Right kidney (tissue), 9 donors: ENCODE results near the gene BPIFB6.

ENCODE experiments used
- DNase-seq: peaks from one replicate; pipeline ENCODE4 v3.0.0-alpha.2; 2016
- long read RNA-seq, 8 donors: transcript quantifications; one replicate each; lab custom pipeline, GENCODE V29; 2026

The BPIFB6 gene, protein sequence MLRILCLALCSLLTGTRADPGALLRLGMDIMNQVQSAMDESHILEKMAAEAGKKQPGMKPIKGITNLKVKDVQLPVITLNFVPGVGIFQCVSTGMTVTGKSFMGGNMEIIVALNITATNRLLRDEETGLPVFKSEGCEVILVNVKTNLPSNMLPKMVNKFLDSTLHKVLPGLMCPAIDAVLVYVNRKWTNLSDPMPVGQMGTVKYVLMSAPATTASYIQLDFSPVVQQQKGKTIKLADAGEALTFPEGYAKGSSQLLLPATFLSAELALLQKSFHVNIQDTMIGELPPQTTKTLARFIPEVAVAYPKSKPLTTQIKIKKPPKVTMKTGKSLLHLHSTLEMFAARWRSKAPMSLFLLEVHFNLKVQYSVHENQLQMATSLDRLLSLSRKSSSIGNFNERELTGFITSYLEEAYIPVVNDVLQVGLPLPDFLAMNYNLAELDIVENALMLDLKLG
- long read RNA-seq, donor 1, result 0 reads
- long read RNA-seq, donor 2, result 0 reads
- long read RNA-seq, donor 3, result 0 reads
- long read RNA-seq, donor 4, result 0 reads
- long read RNA-seq, donor 5, result 0 reads
- long read RNA-seq, donor 6, result 0 reads
- long read RNA-seq, donor 7, result 0 reads
- long read RNA-seq, donor 8, result 0 reads

- DNase-seq, result no peak
Observed at GRCh38 chr20:33031531-33031930, at the start of gene BPIFB6. TSS of gene BPIFB6 (plus strand) at chr20:33031648. CDS start at chr20:33031648, 0 bp downstream.

DNA sequence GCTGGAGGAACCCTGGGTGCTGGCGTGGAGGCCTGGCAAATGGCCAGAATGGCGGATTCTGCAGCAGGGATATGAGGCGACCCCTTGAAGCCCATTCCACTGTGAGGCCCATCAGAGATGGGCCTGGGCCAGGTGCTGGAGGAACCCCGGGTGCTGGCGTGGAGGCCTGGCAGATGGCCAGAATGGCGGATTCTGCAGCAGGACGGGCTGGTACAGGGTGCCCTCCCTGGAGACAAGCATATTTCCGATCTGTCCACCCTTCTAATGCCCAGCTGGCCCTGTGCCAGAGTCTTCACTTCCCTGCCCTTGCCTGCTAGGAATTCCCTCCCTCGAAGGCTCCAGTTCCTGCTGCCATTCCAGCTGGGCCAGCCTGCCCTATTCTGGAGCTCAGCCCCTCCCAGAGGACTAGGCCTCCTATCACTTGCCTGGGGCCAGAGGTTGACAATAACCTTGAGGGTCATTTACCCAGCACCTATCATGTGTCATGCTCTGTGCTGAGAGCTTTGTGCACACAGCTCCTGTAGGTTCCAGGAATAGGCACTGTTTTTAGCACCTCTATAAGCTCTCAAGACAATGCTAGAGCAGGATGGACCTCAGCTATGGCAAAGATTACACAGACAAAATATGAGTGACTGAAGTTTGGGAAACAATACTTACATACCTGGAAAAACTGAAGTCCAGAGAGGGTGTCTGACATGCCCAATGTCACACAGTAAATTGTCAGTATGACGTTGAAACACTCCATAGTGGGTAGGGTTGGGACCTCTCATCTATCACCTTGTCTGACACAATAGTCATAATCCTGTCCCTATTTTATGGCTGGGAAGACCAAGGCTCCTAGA lies 48.6 kb upstream of the BPIFB6 start:
- DNase-seq, result peak; percentile 22

DNA sequence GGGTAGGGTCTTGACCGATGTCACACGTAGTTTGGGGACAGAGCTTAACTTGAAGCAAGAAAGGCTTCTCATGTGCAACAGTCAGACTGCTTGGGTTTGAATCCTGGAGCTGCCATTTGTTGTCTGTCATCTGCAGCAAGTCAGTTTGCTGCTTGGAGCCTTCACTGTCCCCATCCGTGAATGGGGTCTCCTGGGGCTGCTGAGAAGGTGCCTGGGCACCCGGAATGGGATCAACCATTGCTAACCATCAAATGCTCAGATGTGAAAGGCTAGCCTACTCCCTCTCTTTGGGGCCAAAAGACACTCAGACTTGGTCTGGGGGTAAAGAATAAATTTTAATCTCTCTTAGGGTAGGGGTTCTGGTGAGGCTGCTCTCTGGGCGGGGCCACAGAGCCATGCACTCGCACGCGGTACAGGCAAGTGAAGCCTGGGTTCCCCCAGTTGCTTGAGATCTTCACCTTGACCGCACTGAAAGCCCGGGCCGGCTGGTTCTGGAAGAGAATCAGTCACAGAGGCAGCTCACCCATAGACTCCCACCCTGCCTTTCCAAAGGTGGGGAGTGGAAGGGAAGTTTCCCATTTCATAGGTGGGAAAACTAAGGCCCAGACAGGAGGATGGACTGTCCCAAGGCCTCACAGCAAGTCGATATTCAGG lies 47.9 kb upstream of the BPIFB6 start:
- no peak for DNase-seq

- DNase-seq, result no peak
Observed at GRCh38 chr20:32984196-32984595, 47.3 kb upstream of the BPIFB6 start.

- DNase-seq, result no peak
Observed at GRCh38 chr20:32984631-32985354, 46.7 kb upstream of the BPIFB6 start.

GRCh38 chr20:32985596-32985995 lies 45.9 kb upstream of the BPIFB6 start:
- DNase-seq, result no peak

- DNase-seq, result no peak
Observed at GRCh38 chr20:32986331-32986966, 45.0 kb upstream of the BPIFB6 start.

GRCh38 chr20:32987044-32987825 lies 44.2 kb upstream of the BPIFB6 start:
- DNase-seq, result no peak

DNA sequence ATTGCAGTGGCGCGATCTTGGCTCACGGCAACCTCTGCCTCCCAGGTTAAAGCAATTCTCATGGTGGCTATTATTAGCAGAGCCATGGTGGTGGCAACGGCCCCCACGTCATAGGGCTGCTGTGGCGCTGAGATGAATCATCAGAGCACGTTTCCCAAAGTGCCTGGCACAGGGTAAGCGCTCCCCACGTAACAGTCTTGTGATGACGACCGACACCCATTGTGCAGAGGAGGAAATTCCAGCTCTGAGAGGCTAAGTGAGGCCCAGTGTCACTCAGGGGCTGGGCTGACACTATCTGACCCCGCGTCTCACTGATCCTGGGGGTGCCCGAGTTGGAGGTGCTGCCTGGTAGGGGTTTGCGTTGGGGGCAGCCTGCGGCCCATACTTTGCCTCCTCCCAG lies 43.4 kb upstream of the BPIFB6 start:
- DNase-seq, result no peak

GRCh38 chr20:32989507-32990283 lies 41.8 kb upstream of the BPIFB6 start:
- no peak for DNase-seq

GRCh38 chr20:32990426-32990825 lies 41.0 kb upstream of the BPIFB6 start:
- no peak for DNase-seq

GRCh38 chr20:32991383-32991782 lies 40.1 kb upstream of the BPIFB6 start:
- DNase-seq, result no peak

DNA sequence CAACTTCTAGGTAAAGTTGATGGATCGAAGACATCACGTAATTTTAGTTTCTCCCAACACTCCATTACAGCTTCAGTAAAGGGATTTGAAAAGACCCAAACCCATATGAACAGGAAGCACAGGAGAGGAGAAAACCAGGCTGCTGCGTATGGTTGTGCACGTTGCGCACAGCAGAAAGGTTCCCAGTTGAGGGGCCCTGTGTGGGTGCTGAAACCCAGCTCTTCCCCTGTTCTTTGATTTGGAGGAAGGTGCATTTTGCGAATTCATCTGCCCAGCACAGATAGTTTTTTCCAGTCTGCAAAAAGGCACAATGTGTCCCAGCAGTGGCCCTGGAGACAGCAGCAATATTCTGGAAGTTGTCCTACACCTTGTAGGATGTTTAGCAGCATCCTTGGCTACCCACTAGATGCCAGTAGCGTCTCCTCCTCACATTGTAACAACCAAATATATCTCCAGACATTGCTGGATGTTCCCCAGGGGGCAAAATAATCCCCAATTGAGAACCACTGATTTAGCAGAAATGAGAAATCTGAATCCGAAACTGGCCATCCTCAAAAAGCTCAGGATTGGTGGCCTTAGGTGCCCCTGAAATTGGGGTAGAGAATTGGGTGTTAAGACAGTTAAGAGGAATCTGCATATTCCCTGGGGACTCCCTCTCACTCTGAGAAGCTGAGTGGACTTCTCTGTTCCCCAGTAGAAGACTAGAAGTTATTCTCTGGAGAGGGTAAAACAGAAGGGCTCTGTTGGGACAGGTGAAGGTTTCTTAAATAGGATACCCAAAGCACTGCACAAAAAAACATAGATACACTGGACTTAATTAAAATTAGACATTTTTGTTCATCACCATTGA lies 39.4 kb upstream of the BPIFB6 start:
- no peak for DNase-seq

GRCh38 chr20:32993496-32994050 lies 37.9 kb upstream of the BPIFB6 start:
- no peak for DNase-seq

GRCh38 chr20:32995802-32996201 lies 35.6 kb upstream of the BPIFB6 start:
- DNase-seq, result no peak

DNA sequence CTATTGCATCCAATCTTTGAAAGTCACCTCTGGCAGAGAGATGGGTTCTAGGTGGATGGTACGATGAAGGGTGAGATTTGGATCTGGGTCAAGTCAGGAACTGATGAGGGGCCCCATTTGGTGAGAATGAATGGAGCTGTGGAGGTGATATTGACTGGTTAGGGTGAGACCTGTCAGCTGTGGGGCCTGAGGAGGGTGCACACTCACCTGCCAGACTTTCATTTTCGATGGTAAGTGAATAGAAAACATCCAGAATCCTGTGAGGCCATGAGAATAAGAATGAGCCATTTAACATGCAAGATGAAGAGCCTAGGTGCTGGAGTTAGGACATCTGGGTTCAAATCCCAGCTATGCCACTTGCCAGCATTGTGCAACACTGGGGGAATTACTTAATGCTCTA lies 34.0 kb upstream of the BPIFB6 start:
- no peak for DNase-seq

DNA sequence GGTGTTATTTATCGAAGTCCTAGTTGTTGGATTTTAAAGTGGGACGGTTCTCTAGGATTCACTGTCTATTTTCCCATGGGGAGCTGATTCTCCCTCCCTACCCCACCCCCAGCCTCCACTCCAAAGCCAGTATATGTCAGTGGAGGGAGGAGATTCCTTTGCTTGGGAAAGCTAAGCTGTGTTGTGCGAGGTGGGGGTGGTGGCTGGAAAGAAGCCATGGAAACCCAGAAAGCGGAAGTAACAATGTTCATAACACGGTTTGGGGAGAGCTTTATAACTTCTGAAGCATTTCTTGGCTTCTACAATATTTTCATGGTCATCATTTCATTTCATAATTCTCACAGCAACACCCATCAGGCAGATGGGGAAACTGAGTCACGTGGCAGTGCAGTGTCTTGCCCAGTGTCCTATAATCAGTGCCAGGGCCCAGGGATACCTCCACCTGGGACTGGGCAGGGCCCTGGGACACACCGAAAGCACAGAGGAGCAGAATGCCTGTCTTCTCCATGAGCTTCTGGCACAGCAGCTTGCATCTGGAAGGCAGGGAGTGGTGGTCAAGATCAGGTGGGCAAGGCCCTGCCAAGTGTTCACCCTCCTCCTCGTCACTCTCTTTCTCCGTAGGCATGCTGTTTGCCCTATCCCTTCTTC lies 31.7 kb upstream of the BPIFB6 start:
- no peak for DNase-seq
